HG03135 (cell line): Measurements from ENCODE around the gene KCNQ1.

Experiments
- ATAC-seq: cut with Tn5 transposase; IDR thresholded peaks from one replicate; pipeline ENCODE4 v1.9.1; 2021; ENCODE audit warnings: mild to moderate bottlenecking, moderate library complexity; ENCODE audit not compliant: unreplicated experiment

KCNQ1 gene

DNA sequence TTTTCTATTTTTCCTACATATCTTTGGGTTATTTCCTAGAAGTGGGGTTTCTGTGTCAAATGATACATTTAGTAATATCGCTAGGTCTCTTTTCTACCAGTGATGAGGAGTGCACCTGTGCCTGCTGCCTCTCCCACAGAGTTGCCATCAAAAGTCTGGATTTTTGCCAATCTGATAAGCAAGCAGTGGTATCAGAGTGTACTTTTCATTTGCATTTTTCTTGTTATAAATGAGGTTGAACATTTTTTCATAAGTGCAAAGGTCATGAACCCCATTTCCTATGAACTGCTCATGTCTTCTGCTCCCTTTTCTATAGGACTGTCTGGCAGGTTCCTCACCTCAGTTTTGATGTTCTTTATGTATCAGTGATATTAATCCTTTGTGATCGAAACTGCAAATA lies 2.2 kb upstream of the KCNQ1 start:
- no peak for ATAC-seq

- ATAC-seq: no peak
Observed at GRCh38 chr11:2443406-2443805, 1.4 kb upstream of the KCNQ1 start.

DNA sequence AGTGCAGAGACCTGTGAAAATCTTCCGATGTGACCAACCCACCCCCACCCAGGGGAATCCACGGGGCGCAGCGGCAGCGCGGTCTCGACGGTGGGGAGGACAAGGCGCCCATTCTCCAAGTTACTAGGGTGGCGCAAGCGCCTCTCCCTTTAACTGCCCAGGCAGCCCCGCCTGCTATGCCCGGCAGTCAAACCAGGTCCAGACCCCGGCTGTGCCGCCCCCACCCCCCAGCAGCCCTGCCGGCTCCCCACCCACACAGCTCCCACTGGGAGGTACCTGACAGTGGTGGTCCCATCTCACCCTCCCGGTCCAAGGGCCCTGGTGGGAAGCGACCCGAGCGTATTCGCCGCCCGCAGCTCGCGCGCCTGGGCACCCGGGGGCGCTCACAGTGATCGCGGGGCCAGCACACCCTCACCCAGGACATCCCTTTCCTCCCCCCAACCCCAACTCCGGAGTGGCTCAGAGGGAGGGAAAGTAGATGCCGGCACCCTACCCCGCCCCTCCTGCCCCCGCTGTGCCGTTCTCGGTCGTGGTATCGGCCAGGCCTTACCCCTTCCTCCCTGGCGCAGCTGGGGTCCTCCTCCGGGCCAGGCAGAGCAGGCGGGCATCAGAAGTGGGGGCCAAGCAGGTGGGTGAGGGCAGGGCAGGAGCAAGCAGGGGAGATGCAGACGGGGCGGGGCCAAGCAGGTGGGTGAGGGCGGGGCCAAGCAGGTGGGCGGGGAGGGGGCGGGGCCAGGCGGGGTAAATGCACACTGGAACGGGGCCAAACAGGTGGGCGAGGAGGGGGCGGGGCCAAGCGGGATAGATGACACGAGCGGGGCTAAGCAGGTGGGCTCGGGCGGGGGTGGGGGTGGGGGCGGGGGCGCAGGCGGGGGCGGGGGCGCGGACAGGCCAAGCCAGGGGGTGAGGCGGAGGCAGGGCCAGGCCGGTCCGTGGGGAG lies 657 bp upstream of the KCNQ1 start, which contains the start of gene TRPM5:
Gene TRPM5, minus strand, starts transcription at position 634 of the 940 bp plus-strand sequence. CDS start 21,478 bp downstream, outside the sequence.
- ATAC-seq: no peak

DNA sequence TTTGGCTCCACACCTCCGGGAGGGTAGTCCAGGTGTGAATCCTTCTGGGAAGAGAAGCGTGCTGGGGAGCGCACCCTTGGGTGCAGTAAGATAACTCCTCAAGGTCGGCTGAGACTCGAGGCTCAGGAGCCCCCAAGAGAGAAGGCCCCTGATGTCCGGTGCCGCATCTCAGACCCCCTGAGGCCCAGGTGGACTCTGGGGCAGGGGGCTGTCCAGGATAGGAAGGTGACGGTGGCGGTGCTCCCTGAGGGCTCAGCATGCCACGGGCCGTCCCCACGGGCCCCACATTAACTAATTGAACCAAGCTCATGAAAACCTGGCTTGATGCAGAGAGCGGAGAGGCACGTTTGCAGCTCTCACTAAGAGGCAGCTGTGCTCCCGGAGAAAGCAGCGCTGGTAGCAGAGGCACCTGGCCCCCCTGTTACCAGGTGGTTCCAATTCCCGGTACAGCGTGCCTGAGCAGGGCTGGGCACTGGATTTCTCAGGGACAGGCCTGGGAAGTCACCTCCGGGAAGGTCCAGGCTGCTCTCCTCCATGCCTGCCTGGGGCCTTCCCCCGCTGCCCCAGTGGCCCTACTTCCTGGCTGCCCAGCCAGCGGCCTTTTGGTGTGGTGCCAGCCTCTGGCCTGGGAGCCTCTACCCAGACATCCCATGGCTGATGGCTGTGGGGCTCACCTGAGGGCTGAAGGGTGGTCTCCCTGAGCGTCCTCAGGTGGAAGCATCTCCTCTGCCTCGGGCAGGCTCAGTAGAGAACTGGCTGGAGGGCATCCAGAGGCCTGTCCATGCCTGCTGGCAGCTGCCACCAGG lies 1.1 kb downstream of the KCNQ1 start:
- ATAC-seq: no peak

- no peak for ATAC-seq
Observed at GRCh38 chr11:2446590-2447252, 1.9 kb downstream of the KCNQ1 start.

DNA sequence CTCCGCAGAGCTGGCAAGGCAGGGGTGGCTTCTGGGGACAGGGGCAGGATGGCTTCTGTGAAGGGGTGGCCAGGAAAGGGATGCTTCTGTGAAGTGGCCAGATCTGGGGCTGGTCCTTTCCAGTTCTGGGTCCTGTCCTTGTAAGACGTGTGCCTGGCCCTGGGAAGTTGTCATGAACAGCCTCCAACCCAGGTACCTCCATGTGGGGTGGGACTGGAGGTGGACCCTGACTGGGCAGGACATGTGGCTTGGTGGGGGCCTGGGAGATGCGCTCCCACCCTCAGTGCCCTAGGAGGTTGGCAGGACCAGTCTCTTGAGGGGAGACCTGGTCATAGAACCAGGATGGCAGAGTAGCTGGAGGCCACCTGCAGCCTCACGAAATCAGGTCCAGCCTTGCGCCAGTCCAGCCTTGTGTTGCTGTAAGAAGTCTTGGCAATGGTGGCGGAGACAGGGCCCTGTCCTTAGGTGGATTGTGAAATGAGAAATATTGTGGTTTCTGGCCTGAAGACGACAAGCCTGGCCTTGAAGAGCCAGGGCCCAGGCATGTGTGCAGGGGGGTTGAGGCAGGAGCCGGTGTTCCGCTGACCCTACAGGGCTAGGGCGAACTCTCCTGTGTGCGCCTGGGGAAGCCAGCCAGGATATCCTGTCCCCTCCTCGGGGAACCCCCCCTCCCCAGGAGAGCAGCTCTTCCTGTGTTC lies 2.6 kb downstream of the KCNQ1 start:
- no peak for ATAC-seq

DNA sequence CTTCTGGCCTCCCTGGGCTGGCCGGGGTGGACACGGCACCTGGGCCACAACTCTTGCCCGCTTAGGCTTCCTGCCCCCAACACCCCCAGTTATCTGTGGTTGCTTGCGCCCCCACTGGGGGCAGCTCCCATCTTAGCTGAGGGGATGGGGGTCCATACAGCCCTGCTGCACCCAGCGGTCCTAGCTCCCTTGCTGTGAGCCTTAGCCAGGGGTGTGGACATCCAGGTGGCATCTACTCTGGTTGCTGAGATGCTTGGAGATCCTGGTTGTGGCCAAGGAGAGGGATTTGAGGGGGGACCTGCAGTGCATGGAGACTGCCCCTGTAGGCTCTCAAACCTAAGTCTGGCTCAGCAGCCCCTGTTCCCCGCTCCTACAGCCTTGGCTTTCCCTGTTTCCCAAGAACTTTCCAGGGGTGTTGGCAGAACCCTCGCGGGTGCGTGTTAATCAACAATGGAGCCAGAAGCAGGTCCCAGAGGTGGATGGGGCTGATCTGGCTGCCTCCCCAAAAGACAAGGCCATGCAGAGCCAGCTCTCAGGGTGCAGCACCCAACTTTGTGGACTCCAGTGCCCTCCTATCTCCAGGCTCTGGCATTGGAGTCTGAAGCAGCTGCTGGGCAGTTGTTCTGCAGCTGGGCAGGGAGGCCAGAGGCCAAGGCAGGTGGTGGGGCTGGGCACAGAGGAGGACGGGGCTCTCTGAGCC lies 3.3 kb downstream of the KCNQ1 start:
- no peak for ATAC-seq

- ATAC-seq: no peak
Observed at GRCh38 chr11:2448661-2449547, 4.1 kb downstream of the KCNQ1 start.

DNA sequence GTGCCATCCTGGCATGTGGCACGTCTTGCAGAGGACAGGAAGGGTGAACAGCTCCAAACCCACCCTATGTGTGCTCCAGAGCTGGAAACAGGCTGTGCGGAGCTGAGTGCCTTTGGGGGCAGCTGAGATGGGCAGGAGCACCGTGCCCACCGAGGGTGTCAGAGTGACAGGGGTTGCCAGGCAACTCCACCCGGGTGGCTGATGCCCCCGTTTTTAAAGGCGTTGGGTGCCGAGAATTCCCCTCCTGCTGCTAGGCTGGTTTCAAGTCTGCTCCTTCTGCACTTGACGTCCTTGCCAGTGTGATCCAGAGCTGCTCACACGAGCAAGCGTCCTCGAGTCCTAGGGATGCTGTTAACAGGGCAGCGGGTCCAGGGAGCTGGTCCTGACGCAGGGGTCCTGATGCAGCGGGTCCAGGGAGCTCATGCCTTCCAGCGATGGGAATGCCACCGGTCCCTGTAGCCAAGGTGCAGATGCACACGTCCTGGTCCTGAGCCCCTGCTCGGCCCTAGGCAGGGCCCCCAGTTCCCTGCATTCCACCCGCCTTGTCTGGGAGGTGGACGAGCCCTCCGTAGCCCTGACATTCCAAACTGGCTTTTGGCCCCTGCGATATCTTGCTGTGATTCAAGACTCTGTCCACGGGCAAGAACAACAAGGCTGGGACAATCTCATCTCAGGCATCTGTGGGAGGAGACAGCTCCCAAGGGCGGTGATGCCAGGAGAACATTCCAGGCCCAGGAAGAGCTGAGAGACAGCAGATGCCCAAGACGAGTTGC lies 4.9 kb downstream of the KCNQ1 start:
- no peak for ATAC-seq

DNA sequence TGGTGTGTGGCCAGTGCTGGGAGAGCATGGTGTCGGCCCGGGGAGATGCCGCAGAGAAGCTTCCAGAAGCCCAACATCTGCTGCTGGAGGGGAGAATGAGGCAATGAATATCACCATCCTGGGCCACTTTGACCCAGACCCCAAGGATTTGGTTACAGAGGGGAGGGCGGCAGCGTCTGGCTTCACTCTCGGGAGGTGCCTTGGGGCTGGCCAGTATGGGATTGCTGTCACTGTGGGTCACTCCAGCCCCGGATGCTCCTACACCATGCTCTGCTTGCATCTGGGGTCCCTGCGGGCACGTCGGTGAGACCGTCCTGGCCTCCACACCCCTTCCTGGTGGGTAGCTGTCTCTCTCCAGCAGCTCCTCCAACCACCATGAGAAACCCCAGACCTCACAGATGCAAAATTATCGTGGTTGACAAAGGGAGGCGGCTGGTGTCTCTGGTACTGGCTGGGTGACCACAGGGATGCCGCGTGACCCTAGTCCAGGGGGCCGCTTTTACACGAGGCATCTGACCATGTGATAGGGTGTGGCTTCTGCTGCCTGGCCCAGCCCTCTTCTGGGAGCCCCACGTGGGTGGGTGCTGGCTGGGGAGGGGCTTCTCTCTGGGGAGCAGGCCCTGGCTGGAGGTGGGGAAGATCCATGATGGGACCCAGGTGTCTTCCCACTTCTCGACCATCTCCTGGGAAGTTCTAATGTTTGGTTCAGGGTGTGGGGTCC lies 5.7 kb downstream of the KCNQ1 start:
- ATAC-seq: no peak

GRCh38 chr11:2451336-2451735 lies 6.5 kb downstream of the KCNQ1 start:
- no peak for ATAC-seq

- ATAC-seq: no peak
Observed at GRCh38 chr11:2451916-2452315, 7.1 kb downstream of the KCNQ1 start.

DNA sequence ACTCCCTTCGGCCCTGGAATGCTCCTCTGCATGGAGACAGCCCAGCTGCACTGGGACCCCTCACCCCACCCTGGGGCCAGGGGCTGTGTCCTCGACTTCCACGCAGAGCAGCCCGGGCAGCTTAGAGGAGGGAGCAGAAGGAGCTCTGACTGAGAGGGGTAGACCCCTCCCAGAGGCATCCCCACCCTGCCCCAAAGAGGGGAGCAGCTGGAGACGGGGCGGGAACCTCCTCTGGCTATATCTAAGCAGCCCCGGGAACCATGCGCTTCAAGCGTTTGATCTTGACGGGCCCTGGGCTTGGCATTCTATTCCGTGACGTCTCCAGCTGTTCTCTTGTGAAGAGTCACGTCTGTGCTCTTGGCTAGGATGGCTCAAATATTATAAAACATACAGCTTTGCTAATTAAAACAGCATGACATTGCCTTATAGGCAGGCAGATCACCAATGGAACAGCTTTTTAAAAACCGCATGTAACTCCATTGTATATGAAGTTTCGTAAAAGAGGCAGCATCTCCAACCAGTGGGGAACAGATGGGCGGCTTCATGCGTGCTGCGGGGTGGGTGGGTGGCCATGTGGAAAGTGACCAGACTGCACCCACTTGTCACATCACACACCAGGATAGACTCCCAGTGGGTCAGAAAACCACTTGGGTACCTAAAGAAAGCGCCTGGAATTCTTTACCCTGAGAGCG lies 7.7 kb downstream of the KCNQ1 start:
- no peak for ATAC-seq

GRCh38 chr11:2453436-2453835 lies 8.6 kb downstream of the KCNQ1 start:
- ATAC-seq: no peak

DNA sequence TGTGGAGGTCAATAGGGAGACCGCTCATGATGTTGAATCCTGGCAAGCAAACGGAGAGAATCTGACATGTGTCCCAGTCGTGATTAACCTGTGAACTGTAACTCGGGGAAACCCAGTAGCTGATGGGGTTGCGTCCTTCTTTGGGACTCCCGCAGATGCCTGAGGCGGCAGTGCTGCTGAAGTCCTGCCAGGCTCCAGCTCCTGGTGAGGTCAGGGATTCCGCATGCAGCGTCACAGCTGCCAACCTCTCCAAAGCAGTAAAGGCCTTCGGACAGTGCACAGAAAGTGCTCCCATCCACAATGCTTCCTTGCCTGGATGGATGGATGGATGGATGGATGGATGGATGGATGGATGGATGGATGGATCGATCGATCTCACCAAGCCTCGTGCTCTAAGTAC lies 13.5 kb downstream of the KCNQ1 start:
- ATAC-seq: no peak

DNA sequence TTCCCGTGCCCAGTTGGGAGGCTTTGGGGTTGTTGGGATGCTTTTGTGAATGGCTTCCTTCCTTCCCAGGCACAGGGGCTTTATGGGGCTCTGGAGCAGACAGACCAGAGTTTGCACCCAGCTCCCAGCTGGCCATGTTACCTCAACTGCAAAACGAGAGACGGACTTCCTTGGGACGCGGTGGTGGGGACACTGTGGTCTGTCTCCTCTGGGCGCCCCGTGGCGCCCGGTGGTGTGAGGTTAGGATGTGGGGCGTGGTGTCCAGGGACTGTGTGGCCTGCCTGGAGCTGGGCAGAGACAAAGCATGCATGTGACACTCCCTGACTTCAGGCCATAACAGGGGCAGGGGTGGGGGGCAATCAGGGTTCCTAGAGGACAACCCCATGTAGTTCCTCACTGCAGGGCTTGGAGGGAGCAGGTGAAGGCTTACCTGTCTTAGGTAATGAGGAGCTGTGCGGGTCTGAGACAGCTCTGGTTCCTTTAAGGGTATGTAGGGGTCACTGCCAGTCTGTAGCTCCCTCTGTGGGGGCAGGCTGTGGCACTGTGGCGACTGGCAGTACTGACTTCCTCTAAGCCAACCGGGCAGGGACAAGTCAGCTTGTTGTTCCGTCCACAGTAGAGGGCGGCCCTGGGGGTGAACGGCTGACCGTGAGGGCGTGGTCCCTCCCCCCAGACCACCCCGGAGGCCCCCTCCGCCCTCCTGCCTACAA lies 14.4 kb downstream of the KCNQ1 start:
- ATAC-seq: no peak
